AG04449 (cell line): ENCODE measurements around the gene ZNF664.

Experiments
- CTCF ChIA-PET: fragments of 350-600 bp; formaldehyde crosslinking; extraction: SDS; loops from one replicate; lab custom pipeline; 2021; ENCODE audit warnings: antibody characterized with exemption; lab: Yijun Ruan, JAX
- POLR2A ChIA-PET: fragments of 400-600, 350-600 bp; formaldehyde crosslinking; extraction: SDS; loops from one replicate; lab custom pipeline; 2020; ENCODE audit warnings: antibody characterized with exemption, inconsistent platforms; lab: Yijun Ruan, JAX
- DNase-seq: peaks from one replicate; pipeline ENCODE4 v3.0.0-alpha.2; 2010; ENCODE audit warnings: low read depth, low spot score
- H3K4me3 ChIP-seq: 2 replicates; pipeline ENCODE4 v1.5.1; 2011; ENCODE audit warnings: low read depth, mild to moderate bottlenecking, control low read depth, low read length
- CTCF ChIP-seq: IDR thresholded peaks from one replicate; pipeline ENCODE4 v1.5.1; 2011; ENCODE audit warnings: mild to moderate bottlenecking, moderate library complexity, low read length, control low read depth, inconsistent platforms; ENCODE audit not compliant: insufficient read depth; ENCODE audit errors: missing control alignments

The ZNF664 gene

GRCh38 chr12:123960856-123961255 is 12.2 kb upstream of the ZNF664 start:
- TF ChIP-seq CTCF, result no peak
- no peak for DNase-seq
- POLR2A ChIA-PET, result no interaction called here
- CTCF ChIA-PET, result interaction anchor here (1.5 kb wide), 1 partner anchor 34 kb away, joined by 3 read pairs; no protein-coding TSS in a partner anchor
- no peak overlapping the region for H3K4me3 ChIP-seq

DNA sequence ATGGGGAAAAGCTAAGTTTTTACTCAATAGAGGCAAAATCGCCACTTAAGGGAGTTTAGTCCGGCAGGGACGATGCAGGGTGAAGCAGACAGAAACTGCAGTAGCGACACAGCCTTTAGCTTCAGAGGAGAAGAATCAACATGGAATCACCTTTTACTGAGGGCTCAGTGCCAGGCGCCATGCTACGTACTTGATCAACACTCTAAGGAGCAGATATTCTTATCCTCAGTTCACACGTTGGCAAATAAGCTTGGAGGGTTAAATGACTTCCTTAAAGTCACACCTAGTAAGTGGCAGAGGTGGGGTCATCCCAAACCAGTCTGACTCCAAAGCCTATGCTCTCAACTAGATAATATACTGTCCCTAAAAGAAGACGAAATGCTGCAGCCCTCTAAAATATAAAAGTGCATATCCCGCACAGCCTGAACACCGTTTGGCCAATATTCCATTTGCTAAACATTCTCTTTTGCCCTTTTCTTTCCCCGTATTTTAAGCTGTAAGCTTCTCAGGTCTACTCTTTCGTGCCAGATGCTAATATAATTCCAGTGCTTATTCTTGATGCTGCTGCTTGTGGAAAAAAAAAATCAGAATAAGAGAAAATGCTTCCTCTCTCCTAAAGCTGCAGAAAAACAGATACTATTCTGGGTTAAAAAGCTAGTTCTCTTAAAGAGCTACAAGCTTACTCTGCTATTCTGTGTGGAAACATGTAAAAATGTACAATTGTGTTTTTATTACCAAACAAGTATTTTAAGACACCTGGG is 11.2 kb upstream of the ZNF664 start:
- no peak for DNase-seq
- POLR2A ChIA-PET, result no interaction called here
- TF ChIP-seq CTCF, result no peak
- no peak overlapping the region for H3K4me3 ChIP-seq
- CTCF ChIA-PET, result interaction anchor here (1.0 to 1.5 kb wide), 2 partner anchors 35 to 301 kb away, joined by 3 read pairs; no protein-coding TSS in a partner anchor

GRCh38 chr12:123962513-123962912 is 10.5 kb upstream of the ZNF664 start:
- CTCF ChIA-PET, result interaction anchor here (1.0 kb wide), 1 partner anchor 302 kb away, joined by 3 read pairs; no protein-coding TSS in a partner anchor
- POLR2A ChIA-PET, result interaction anchor here (1.1 kb wide), 1 partner anchor 10 kb away, joined by 3 read pairs; the partner anchor contains the start of genes CCDC92 and ZNF664

GRCh38 chr12:123963821-123964220 is 9.2 kb upstream of the ZNF664 start:
- TF ChIP-seq CTCF, result no peak
- H3K4me3 ChIP-seq, result no peak overlapping the region
- CTCF ChIA-PET, result interaction anchor here (4.6 kb wide), 1 partner anchor 59 kb away, joined by 14 read pairs; no protein-coding TSS in a partner anchor

More at GRCh38 chr12:123962513-123962912, 10.5 kb upstream of the ZNF664 start:
- H3K4me3 ChIP-seq, result no peak overlapping the region
- DNase-seq, result no peak
- TF ChIP-seq CTCF, result no peak

DNA sequence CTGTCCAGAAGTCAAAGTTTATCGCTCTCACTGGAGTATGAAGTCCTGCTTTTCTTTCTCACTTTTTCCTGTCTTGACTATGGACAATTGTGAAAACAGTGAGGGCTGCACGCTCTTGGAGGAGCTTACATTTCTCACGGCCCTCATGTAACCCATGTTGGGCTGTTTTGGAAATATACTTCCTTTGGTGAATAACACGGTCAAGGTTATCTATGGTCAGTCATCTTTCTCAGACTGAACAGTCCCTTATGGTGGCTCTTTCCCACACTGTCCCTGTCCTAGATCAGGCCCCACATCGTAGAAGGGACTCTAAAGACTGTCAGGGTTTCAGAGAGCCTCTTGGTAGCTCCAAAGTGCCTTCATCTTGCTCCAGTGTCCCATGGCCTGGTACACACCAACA is 7.6 kb upstream of the ZNF664 start:
- no peak overlapping the region for H3K4me3 ChIP-seq
- ChIA-PET CTCF (interaction anchor here (0.9 to 4.6 kb wide), 3 partner anchors 9 to 164 kb away, joined by 3 to 14 read pairs (median 3); no protein-coding TSS in a partner anchor), POLR2A (no interaction called here)
- no peak for DNase-seq
- no peak for TF ChIP-seq CTCF

More at GRCh38 chr12:123963821-123964220, 9.2 kb upstream of the ZNF664 start:
- POLR2A ChIA-PET, result interaction anchor here (1.1 kb wide), 1 partner anchor 9 kb away, joined by 3 read pairs; the partner anchor contains the start of genes CCDC92 and ZNF664
- DNase-seq, result no peak

DNA sequence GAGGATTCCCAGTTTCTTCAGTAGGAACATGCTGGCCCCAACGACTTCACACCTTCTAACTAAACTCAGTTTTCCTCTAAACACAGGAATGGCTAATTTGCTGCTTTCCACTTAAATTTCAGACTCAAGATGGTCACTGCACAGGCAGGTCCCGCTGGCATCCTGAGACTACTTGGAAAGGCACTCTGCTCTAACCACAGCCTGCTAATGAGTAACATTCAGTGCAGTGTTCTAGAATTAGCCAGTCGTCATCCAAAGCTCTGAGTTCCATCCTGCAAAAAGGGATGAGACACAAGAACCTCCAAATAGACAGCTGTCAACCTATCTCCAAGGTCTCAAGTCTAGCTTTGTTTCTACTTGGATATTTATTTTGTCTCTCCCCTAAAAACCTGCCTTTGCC is 6.4 kb upstream of the ZNF664 start:
- POLR2A ChIA-PET, result no interaction called here
- peak; percentile 52 for DNase-seq

More for the DNA sequence above, 6.4 kb upstream of the ZNF664 start:
- CTCF ChIA-PET, result interaction anchor here (1.5 to 4.6 kb wide), 2 partner anchors 13 to 61 kb away, joined by 4 to 14 read pairs; no protein-coding TSS in a partner anchor
- no peak overlapping the region for H3K4me3 ChIP-seq
- TF ChIP-seq CTCF, result no peak
